Myocyte (in vitro differentiated cells): ENCODE data around the gene PNKP. TPM values are rescaled to one million over a fixed set of nuclear protein-coding genes. Genes with fewer than 3 reads are reported as not detected.

Source experiments
- DNase-seq: peaks from one replicate; pipeline ENCODE4 v3.0.0-alpha.2; 2012; ENCODE audit warnings: low read depth
- polyA plus RNA-seq: library from polyadenylated mRNA; unstranded; fragments of >200 nt; gene quantifications from one replicate; pipeline ENCODE4 v1.2.1, GENCODE V29; 2012; ENCODE audit warnings: missing spikeins
- total RNA-seq: library from RNA; depleted of rRNA; stranded (reverse); fragments of >200 nt; gene quantifications from 2 replicates; pipeline ENCODE4 v1.2.3, GENCODE V29; 2014

PNKP gene
- total RNA-seq = 31.1 and 38.2 TPM in 2 replicates
- polyA plus RNA-seq = 40.7 TPM

- DNase-seq = peak; percentile 93
Observed at GRCh38 chr19:49866933-49867782, at the start of gene PNKP. PNKP (minus strand) TSS chr19:49867576; CDS start chr19:49867204, 372 bp downstream.

DNA sequence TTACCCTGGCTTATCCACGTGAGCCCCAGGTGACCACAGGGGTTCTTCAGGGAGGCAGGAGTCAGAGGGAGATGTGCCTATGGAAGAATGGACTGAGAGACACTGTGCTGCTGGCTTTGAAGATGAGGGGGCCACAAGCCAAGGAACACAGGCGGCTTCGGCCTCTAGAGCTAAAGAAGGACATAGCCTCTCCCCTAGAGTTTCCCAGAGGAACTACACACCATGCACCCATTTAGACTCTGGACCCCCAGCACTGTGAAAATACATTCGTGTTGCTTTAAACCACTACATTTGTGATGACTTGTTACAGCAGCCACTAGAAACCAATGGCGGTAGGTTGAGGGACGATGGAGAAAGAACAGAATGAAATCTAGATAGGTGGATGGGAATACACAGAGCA is 47.9 kb upstream of the PNKP start:
- no peak for DNase-seq

DNA sequence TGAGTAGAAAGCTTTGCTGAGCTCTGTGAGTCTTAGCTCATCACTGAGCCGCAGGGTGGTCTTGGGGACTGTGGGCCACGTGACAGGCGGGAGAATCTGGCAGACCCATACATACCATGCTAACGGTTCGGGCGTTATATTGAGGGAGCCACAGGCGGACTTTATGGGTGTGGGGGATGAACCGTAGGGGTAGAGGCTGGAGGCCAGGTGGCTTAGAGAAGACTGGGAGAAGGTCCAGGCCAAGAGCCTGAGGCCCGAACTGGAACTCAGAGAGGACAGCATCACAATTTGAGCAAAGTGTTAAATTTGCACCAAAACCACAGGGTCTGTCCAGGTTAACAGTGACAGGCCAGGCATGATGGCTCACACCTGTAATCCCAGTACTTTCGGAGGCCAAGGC is 46.3 kb upstream of the PNKP start:
- no peak for DNase-seq

DNA sequence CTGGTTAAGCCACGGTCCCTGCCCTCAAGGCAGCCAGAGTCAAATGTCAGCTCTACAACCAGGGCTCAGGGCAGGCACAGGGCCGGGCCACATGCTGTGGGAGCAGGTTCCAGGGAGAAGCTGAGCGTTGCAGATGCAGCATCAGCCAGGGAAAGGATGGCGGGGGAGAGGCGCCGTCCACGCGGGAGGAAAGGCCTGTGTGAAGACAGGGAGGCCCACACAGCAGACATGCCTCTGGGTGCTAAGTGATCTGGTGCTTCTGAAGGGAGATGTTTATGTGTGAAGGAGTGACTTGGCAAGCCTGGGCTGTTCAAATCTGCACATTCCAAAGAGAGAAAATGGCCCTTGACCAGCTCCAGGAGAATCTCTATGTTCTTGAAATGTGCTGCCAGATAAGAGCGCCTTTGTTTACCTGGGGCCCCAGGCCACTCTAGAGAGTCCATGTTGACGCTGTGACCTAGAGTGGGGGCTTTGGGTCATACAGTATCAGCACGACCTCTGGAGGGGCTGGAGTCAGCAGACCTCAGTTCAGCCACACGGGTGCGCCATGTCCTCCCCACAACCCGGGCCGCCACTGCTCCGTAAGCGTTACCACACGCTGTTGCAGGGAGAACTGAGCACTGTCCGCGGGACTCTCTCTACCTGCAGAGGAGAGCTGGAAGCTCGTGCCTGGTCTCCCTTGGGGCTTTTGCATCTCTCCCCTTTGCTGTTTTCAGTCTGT is 45.7 kb upstream of the PNKP start:
- no peak for DNase-seq

DNA sequence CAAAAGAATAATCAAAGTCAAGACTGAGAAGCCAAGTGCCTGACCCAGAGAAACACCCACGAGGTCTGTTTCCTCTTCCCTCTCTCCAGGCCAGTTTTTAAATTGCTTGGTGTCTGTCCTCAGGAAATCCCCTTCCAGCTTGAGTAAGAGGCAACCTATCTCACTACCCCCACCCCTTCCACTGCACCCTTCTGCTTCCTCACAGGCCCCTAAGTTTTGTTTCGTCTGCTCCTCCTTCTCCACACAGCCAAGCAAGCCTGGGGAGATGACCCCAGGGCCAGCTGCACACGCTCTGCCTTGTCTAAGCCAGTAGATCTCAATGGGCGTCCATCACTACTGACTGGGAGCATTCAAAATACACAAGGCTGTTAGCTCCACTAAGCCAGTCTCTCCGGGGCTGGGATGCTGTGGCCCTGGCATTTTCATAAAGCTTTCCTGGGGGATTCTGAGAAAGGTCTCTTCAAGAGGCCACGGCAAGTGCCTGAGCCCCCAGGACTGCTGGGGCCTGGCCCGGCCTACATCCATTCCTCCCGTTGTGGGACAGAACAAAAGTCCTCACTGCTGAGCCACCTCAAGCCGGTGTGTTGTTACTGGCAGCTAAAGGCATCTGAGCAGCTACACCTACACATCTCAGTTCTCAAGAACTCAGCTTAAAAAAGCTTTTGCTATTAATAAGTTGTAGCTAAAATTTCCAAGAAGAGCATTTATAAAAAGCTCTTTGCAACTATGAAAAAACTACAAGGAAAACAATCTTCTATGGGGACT is 44.2 kb upstream of the PNKP start:
- no peak for DNase-seq

- no peak for DNase-seq
Observed at GRCh38 chr19:49910179-49910578, 42.8 kb upstream of the PNKP start.

GRCh38 chr19:49908480-49909420 is 41.4 kb upstream of the PNKP start:
- peak; percentile 52 for DNase-seq

DNA sequence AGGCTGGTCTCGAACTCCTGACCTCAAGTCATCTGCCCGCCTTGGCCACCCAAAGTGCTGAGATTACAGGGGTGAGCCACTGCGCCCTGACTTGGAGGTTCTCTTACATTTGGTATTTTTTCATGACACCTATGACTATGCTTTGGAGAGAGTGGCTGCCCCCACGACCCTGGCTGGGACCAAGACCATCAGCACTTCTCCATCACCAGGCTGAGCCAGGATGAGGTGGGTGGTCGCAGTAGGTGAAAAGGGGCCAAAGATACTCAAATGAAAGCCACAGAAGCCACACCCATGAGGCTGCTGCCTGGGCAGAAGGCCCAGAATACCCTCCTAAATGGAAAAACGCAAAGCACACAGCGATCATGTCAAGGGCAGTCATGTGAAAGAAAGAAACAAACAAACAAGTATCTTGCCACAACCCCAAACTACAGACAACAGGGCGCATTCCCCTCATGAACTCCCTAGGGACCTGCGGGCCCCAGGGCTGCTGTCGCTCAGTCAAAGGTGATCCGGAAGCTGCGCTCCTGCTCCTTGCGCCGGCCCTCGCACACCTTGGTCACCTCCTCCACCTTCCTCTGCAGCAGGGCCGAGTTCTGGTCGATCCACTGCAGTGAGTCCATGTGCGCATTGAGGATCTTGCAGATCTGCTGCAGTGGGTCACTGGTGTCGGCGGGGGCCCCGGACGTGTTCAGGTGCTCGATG is 40.5 kb upstream of the PNKP start:
- DNase-seq = no peak

DNA sequence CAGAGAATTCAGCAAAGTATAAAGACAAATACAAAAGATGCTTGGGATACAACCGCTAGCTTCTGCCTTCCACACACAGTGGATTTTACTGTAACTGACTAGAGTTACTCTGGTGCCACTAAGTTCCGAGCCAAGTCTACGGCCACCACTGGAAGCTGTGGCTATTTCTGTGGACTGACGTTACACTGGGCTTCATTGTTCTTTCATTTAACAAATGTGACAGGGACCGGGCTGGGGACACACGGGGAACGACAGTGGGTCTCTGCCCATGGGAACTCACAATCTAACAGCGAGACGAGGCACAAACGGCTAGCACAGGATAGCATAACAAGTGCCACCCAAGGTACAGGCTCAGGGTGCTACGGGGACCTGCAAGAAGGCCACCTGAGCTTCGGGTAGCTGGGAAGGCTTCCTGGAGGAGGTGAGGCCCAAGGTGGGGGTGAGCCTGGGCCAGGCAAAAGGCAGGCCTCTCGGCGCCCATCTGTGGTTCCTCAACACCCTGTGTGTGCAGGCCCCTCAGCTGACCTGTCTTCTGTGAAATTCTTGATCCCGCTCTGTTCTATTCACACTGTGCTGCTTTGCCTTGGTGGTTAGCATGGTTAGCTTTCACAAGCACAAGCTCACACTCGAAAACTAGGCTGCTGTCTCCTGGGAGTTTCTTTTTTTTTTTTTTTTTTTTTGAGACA is 39.6 kb upstream of the PNKP start:
- DNase-seq = no peak

GRCh38 chr19:49904136-49904535 is 36.8 kb upstream of the PNKP start:
- no peak for DNase-seq

GRCh38 chr19:49896863-49897621 is 29.7 kb upstream of the PNKP start, which contains the start of gene IL4I1:
IL4I1 (minus strand) TSS chr19:49896887; CDS start chr19:49896160, 727 bp downstream.
- peak; percentile 61 for DNase-seq

DNA sequence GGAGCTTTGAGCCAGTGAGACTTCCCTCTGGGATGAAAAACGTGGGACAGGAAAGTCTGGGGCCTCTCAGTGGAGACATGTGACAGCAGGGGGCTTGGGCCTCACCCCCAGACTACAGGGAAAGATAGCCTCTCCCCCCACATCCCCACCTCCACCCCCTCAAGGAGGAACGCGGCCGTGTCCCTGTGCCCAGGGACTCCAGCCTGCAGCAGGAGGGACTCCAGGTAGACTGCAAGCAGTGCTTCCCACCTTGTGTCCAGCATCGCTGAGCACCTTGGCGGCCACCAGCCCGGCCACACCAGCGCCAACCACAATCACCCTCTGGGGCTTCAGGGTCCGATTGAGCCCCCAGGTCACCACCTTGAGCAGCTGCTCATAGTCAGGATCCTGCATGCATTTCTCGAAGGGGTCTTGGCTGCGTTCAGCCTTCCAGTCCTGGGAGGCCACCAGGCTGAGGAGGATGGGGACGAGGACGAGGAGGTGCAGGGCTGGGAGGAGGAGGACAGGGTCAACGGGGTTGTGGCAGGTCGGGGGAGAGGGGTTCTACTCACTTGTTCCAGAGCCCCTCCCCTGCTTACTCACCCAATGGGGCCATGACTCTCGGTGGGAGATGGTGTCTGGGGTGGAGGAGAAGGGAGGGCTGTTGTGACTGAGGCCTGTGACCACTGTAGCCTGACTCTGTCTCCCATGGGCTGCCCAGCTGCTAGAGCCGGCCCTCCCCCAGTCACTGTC is 28.4 kb upstream of the PNKP start:
- DNase-seq = no peak

- DNase-seq = no peak
Observed at GRCh38 chr19:49894879-49895565, 27.6 kb upstream of the PNKP start.

GRCh38 chr19:49894011-49894664 is 26.8 kb upstream of the PNKP start:
- no peak for DNase-seq

DNA sequence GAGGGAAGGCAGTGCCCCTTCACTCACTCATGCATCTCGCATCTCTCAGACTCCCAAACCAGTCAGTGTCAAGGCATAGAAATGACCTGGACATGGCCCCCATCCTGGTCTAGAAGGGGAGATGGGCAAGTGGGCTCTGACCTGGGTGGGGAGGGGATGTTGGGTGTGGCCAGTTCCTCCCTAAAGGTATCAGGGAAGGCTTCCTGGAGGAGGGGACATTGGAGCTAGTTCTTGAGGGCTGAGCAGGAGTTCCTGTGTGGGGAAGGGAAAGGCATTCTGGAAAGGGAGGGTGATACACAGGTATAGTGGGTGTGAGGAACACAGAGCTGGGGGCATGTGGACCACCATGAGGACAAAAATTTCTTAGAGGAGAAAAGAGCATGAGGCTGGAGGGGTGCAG is 25.3 kb upstream of the PNKP start:
- no peak for DNase-seq

DNA sequence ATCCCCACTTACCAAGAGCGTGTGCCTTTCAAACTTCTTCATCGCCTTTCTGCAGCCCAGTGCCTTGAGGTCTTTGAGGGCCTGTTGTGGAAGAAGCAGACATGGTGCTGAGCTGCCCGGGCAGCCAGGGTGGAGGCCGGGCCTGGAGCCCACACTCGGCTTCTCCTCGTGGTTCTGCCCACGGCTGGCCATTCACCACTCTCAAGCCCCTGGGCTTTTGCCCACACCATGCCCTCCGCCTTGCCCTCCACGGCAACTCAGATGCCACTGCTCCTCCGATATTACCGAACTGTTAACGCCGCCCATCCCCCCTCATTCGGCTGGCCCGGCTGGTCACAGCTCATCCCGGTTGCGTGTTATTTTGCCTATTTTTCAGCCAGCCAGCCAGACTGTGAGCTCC is 24.0 kb upstream of the PNKP start:
- DNase-seq = no peak
